Fibroblast of lung (primary cell): ENCODE results near the gene PCGF6.

Experiments
- EZH2 ChIP-seq: IDR thresholded peaks from 2 replicates; pipeline ENCODE4 v1.5.1; 2012; ENCODE audit warnings: low read length, control low read depth, mild to moderate bottlenecking; ENCODE audit errors: missing control alignments
- TF ChIP-seq, protein P1 (sequence below), 2 donors: IDR thresholded peaks in 1 of 2; conservative IDR thresholded peaks in 1 of 2; 1 replicate in 1 of 2; 2 replicates in 1 of 2; pipeline ENCODE4 v1.5.1; 2011 to 2012; ENCODE audit warnings: low read length in 2 of 2, control low read depth in 1 of 2, inconsistent platforms in 1 of 2, low read depth in 1 of 2, mild to moderate bottlenecking in 1 of 2

DNA sequence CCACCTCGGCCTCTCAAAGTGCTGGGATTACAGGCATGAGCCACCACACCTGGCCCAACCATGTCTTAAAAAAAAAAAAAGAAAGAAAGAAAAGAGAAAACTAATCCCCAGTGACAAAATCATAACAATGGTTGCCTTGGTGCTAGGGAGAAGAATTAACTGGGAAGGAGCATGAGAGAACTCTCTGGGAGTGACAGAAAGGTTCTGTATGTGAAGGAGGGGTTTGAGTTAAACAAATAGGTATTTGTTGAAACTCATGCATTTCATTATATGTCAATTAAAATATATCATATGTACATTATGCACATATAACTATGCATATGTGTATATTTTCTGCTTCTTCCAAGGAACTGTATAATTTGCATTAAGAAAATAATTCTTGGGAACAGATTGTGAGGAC, 40.7 kb downstream of the PCGF6 start:
- TF ChIP-seq, protein P1, sequence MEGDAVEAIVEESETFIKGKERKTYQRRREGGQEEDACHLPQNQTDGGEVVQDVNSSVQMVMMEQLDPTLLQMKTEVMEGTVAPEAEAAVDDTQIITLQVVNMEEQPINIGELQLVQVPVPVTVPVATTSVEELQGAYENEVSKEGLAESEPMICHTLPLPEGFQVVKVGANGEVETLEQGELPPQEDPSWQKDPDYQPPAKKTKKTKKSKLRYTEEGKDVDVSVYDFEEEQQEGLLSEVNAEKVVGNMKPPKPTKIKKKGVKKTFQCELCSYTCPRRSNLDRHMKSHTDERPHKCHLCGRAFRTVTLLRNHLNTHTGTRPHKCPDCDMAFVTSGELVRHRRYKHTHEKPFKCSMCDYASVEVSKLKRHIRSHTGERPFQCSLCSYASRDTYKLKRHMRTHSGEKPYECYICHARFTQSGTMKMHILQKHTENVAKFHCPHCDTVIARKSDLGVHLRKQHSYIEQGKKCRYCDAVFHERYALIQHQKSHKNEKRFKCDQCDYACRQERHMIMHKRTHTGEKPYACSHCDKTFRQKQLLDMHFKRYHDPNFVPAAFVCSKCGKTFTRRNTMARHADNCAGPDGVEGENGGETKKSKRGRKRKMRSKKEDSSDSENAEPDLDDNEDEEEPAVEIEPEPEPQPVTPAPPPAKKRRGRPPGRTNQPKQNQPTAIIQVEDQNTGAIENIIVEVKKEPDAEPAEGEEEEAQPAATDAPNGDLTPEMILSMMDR (conservative IDR thresholded peaks at IDR 0.05 in 1 of 2, IDR thresholded peaks at IDR 0.05 in 1 of 2; ENCODE audit: low read depth in 1 of 2, low read length in 2 of 2): no peak
- TF ChIP-seq EZH2: no peak
